HL-60/S4 treated with phorbol 12-myristate 13-acetate at 8.2 ng/mL for 4 days and 3 days (cell line): ENCODE results near the gene PSME1.

Experiments
- in situ Hi-C: fragments of 300-500 bp; cut with MboI; formaldehyde crosslinking; loops from 2 replicates; pipeline ENCODE4 v1.15.0; 2022; ENCODE audit warnings: low sequenced_read_pairs

Gene PSME1

DNA sequence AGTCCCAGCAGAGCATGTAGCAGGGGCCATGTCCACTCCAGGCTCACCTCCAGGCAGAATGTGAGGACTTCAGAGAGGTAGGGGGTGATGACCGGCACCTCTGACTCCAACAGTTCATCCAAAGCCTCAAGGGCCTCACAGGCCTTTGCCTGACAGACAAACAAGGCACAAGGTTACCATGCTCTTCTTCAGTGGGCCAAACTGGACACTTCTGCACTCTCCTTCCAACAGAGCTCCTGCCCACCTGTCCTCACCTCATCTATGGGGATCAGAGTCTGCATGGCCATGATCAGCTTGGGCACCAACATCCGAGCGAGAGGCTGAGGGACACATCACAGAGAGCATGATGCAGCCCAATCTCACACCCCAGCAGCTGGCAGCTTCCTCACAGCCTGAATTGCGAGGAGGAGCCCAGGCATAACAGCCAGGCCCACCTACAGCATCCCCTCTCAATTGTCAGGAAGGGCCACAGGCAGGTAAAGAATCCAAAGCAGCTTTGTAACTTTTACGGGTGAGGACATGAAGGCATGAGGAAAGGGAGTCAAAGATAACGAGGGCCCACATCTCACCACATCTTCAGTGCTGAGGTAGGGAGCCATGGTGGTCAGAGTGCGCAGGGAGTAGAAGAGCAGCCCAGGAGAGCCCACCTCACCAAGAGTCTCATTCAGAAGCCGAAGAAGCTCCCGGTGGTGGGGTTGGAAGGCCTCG, 51.0 kb downstream of the PSME1 start:
- in situ Hi-C loops = no loop called here

DNA sequence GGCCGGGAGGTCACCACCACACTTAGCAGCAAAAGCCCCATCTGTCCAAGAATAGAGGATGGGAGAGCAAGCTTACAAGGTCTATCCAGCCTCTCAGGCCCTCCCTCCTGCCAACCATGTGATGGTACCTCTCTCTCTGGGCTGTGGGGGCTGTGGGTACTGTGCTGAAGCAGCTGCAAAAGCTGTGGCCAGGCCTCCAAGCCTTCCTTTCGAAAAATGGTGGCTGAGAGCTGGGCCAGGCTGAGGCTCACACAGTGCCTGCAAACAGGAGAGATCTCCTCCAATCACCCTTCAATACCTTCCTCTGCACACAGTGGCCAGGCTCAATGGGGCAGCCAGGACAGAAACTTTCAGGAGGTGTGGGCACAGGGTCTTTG, 51.5 kb downstream of the PSME1 start:
- in situ Hi-C loops = no loop called here
